GM13976 (cell line): ENCODE data around the gene PLBD2.

Experiments used
- DNase-seq: peaks from one replicate; pipeline ENCODE4 v3.0.0; 2012; ENCODE audit warnings: low spot score
- in situ Hi-C: fragments of 300-500 bp; cut with MboI; formaldehyde crosslinking; loops from one replicate; pipeline ENCODE4 v1.12.0; 2022; ENCODE audit warnings: low sequenced_read_pairs, mixed read lengths, inconsistent platforms; ENCODE audit not compliant: unreplicated experiment
- TF ChIP-seq, protein P1 (sequence below): IDR thresholded peaks from 2 replicates; pipeline ENCODE4 v1.5.1; 2012; ENCODE audit warnings: borderline replicate concordance, mild to moderate bottlenecking; ENCODE audit not compliant: insufficient read depth; ENCODE audit errors: extremely low read depth, missing control alignments, control extremely low read depth

The PLBD2 gene

DNA sequence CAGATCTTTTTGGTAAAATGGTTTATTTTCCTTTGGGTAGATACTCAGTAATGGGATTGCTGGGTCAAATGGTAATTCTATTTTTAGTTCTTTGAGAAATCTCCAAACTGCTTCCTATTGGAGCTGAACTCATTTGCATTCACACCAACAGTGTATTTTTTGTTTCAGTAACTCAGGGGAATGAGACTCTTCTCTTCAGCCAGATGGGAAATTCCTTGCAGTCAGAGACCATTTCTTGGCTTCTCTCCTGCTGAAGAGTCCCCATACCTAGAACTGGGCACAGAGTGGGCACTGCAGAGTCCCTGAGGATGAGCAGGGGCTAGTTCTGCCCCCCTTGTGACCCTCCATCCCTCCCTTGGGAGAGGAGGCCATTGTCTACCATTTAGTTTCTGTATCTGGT is 74.6 kb downstream of the PLBD2 start:
- in situ Hi-C loops = no loop called here
- DNase-seq = no peak
- TF ChIP-seq, protein P1, sequence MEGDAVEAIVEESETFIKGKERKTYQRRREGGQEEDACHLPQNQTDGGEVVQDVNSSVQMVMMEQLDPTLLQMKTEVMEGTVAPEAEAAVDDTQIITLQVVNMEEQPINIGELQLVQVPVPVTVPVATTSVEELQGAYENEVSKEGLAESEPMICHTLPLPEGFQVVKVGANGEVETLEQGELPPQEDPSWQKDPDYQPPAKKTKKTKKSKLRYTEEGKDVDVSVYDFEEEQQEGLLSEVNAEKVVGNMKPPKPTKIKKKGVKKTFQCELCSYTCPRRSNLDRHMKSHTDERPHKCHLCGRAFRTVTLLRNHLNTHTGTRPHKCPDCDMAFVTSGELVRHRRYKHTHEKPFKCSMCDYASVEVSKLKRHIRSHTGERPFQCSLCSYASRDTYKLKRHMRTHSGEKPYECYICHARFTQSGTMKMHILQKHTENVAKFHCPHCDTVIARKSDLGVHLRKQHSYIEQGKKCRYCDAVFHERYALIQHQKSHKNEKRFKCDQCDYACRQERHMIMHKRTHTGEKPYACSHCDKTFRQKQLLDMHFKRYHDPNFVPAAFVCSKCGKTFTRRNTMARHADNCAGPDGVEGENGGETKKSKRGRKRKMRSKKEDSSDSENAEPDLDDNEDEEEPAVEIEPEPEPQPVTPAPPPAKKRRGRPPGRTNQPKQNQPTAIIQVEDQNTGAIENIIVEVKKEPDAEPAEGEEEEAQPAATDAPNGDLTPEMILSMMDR = no peak

DNA sequence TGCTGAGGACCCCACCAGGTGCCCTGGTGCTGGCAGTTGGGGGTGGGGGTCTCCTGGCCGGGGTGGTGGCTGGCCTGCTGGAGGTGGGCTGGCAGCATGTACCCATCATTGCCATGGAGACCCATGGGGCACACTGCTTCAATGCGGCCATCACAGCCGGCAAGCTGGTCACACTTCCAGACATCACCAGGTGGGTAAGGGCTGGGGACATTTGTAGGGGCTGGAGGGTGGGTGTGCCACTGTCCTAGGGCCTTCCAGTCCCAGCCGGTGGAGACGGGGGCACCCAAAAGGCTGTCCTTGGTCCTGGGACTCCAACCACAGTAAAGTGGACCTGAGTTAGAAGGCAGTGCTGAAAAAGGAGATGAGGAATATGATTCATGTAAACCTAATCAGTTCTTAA is 77.0 kb downstream of the PLBD2 start:
- DNase-seq = no peak
- TF ChIP-seq, protein P1 = no peak
- in situ Hi-C loops = no loop called here

DNA sequence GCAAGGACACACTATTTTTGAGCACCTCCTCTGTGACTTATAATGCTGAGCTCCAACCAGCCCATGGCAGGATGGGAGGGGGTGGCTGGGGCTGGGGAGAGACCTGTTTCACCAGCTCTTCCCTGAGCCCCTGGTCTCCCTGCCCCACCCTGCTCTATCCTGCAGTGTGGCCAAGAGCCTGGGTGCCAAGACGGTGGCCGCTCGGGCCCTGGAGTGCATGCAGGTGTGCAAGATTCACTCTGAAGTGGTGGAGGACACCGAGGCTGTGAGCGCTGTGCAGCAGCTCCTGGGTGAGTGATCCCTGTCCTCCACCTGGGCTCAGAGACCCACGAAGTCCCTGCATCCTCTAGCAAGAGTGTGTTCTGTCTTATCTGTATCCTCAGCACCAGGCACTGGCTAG is 78.2 kb downstream of the PLBD2 start:
- in situ Hi-C loops = no loop called here

DNA sequence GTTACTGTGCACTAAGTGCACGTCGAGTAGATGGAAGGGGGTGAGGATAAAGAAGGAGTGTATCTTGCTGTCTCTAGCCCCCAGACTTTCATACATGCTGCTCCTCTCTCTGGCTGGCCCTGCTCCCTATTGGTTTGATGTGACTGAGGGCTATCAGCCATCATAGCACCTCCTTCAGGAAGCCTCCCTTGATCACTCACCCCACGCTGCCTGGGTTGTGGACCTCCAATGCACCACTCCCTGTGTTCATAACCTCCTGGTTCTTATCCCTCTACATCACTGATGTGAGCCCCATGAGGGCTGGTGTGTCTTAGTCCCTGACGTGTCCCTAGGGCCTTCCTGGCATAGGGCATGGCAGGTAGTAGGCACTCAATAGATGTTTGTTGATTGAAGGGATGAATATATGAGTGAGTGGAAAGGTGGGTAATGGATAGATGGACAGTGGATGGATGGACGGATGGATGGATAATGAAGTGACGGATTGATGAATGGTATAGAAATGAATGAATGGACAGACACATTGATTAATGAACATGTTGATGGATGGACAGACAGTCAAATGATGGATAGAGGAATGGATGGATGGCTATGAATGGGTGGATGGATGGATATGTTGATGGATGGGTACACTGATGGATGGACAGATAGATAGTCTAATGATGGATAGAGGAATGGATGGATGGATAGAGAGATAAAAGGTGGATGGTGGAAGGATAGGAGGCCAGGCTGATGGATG is 78.8 kb downstream of the PLBD2 start:
- DNase-seq = no peak
- in situ Hi-C loops = no loop called here
- TF ChIP-seq, protein P1 = no peak

More for the DNA sequence above, 78.2 kb downstream of the PLBD2 start:
- TF ChIP-seq, protein P1 = no peak
- no peak for DNase-seq

DNA sequence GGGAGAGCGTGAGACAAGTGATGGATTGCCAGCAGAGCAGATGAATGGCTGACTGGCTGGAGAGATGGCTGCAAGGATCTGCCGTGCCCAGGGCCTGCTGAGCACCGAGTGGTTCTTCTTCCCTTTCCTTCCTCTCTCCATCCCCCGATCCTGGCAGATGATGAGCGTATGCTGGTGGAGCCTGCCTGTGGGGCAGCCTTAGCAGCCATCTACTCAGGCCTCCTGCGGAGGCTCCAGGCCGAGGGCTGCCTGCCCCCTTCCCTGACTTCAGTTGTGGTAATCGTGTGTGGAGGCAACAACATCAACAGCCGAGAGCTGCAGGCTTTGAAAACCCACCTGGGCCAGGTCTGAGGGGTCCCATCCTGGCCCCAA is 79.3 kb downstream of the PLBD2 start:
- in situ Hi-C loops = no loop called here
- TF ChIP-seq, protein P1 = no peak
- DNase-seq = no peak

DNA sequence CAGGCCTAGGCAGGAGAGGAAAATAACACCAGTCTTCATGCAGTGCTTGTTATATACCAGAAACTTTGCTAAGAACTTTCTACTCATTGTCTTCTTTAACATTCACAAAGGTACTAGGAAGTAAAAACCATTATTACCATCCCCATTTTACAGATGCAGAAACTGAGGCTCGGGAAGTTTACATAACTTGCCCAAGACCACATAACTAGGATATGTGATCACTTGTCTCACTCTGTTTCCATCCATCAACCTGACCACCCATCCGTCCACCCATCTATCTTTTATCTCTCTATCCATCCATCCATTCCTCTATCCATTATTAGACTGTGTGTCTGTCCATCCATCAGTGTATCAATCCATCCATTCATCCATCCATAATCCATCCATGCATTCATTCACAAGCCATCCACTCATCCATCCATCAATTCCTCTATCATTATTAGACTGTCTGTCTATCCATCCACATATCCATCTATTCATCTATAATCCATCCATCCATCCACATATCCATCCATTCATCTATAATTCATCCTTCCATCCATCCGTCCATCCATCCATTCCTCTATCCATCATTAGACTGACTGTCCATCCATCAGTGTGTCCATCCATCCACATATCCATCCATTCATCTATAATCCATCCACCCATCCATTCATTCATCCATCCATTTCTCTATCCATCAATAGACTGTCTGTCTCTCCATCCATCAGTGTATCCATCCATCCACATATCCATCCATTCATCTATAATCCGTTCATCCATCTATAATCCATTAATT is 80.3 kb downstream of the PLBD2 start:
- in situ Hi-C loops = no loop called here
- no peak for DNase-seq
- TF ChIP-seq, protein P1 = no peak
